ENCODE measurements around the gene TNS3.
"Not testable (repeated sequence)": the region's sequence is repeated elsewhere in the genome, so short reads cannot be mapped to it uniquely, and the experiment has no call there.

TNS3 gene

GRCh38 chr7:47581804-47582763 lies at the start of gene TNS3:
TNS3 (minus strand) TSS chr7:47582111; CDS start chr7:47439636, 142,475 bp downstream.
- no peak for DNase-seq (ENCODE audit: low read depth, low spot score)

- DNase-seq (ENCODE audit: low read depth, low spot score) = no peak
Measured at GRCh38 chr7:47631711-47632110, 49.8 kb upstream of the TNS3 start.

- DNase-seq (ENCODE audit: low read depth, low spot score) = no peak
Measured at GRCh38 chr7:47627580-47628283, 45.8 kb upstream of the TNS3 start.

GRCh38 chr7:47625861-47626715 lies 44.2 kb upstream of the TNS3 start:
- DNase-seq (ENCODE audit: low read depth, low spot score) = no peak

GRCh38 chr7:47624689-47625088 lies 42.8 kb upstream of the TNS3 start:
- no peak for DNase-seq (ENCODE audit: low read depth, low spot score)

- peak; percentile 93 for DNase-seq (ENCODE audit: low read depth, low spot score)
Measured at GRCh38 chr7:47622946-47623640, 41.2 kb upstream of the TNS3 start.

GRCh38 chr7:47622586-47622945 lies 40.7 kb upstream of the TNS3 start:
- no peak for DNase-seq (ENCODE audit: low read depth, low spot score)

- DNase-seq (ENCODE audit: low read depth, low spot score) = no peak
Measured at GRCh38 chr7:47621979-47622561, 40.2 kb upstream of the TNS3 start.

- no peak for DNase-seq (ENCODE audit: low read depth, low spot score)
Measured at GRCh38 chr7:47621347-47621746, 39.4 kb upstream of the TNS3 start.

- DNase-seq (ENCODE audit: low read depth, low spot score) = no peak
Measured at GRCh38 chr7:47619806-47620205, 37.9 kb upstream of the TNS3 start.

- no peak for DNase-seq (ENCODE audit: low read depth, low spot score)
Measured at GRCh38 chr7:47617131-47617530, 35.2 kb upstream of the TNS3 start.

- no peak for DNase-seq (ENCODE audit: low read depth, low spot score)
Measured at GRCh38 chr7:47614450-47614849, 32.5 kb upstream of the TNS3 start.

- no peak for DNase-seq (ENCODE audit: low read depth, low spot score)
Measured at GRCh38 chr7:47611045-47611511, 29.2 kb upstream of the TNS3 start.

GRCh38 chr7:47610506-47611044 lies 28.7 kb upstream of the TNS3 start:
- DNase-seq (ENCODE audit: low read depth, low spot score) = peak; percentile 93

- DNase-seq (ENCODE audit: low read depth, low spot score) = no peak
Measured at GRCh38 chr7:47609803-47610452, 28.0 kb upstream of the TNS3 start.

- not testable (repeated sequence) for DNase-seq (ENCODE audit: low read depth, low spot score)
Measured at GRCh38 chr7:47606593-47607046, 24.7 kb upstream of the TNS3 start.

GRCh38 chr7:47605816-47606575 lies 24.1 kb upstream of the TNS3 start:
- DNase-seq (ENCODE audit: low read depth, low spot score) = no peak

GRCh38 chr7:47604496-47604890 lies 22.6 kb upstream of the TNS3 start:
- no peak for DNase-seq (ENCODE audit: low read depth, low spot score)
